PC-3 (cell line): ENCODE measurements around the gene GMPR. TPM values are rescaled to one million over a fixed set of nuclear protein-coding genes. Genes with fewer than 3 reads are reported as not detected.

Source experiments
- ATAC-seq: fragments of 200-7000 bp; cut with Tn5 transposase; 2 replicates; pipeline ENCODE4 v1.9.1; 2020; ENCODE audit warnings: mild to moderate bottlenecking, moderate library complexity
- BruUV-seq: library from RNA; stranded (reverse); fragments of 400-500 nt; replicated peaks from 2 replicates; lab custom pipeline; 2021; lab: Mats Ljungman, UMichigan
- CTCF ChIA-PET: fragments of 300-600 bp; sonication (Branson Sonifier 250); formaldehyde crosslinking; loops from one replicate; lab custom pipeline; 2022; ENCODE audit warnings: antibody characterized with exemption; lab: Charles Lee
- POLR2A ChIA-PET: fragments of 300-600 bp; sonication (Branson Sonifier 250); formaldehyde crosslinking; loops from one replicate; lab custom pipeline; 2022; ENCODE audit warnings: antibody characterized with exemption; ENCODE audit not compliant: unreplicated experiment; lab: Charles Lee
- DNase-seq: peaks from one replicate; pipeline ENCODE4 v3.0.0-alpha.2; 2015
- H2AFZ ChIP-seq: fragments of 300-600 bp; sonication (generic); 2 replicates; pipeline ENCODE4 v1.6.0; 2016; ENCODE audit warnings: antibody characterized with exemption, low read length
- H3F3A ChIP-seq: fragments of 300-600 bp; sonication (generic); one replicate; pipeline ENCODE4 v1.6.0; 2017; ENCODE audit warnings: antibody characterized with exemption, low read length, control low read depth, mild to moderate bottlenecking; ENCODE audit not compliant: unreplicated experiment
- H3K27ac ChIP-seq: fragments of 300-600 bp; sonication (generic); 2 replicates; pipeline ENCODE4 v1.5.1; 2016; ENCODE audit warnings: mild to moderate bottlenecking, low read length
- H3K27me3 ChIP-seq: fragments of 300-600 bp; sonication (generic); 2 replicates; pipeline ENCODE4 v1.6.1; 2016; ENCODE audit warnings: low read length, mixed read lengths
- H3K36me3 ChIP-seq: fragments of 300-600 bp; sonication (generic); 2 replicates; pipeline ENCODE4 v1.6.1; 2016; ENCODE audit warnings: low read depth, mixed run types, low read length, mixed read lengths
- H3K4me1 ChIP-seq: fragments of 300-600 bp; sonication (generic); 2 replicates; pipeline ENCODE4 v1.5.1; 2016; ENCODE audit warnings: low read length; ENCODE audit not compliant: insufficient read depth
- H3K4me2 ChIP-seq: fragments of 300-600 bp; sonication (generic); 2 replicates; pipeline ENCODE4 v1.6.0; 2016; ENCODE audit warnings: low read length
- H3K4me3 ChIP-seq: fragments of 300-600 bp; sonication (generic); 2 replicates; pipeline ENCODE4 v1.5.1; 2016; ENCODE audit warnings: mild to moderate bottlenecking, low read length, mixed read lengths
- H3K79me2 ChIP-seq: fragments of 300-600 bp; sonication (generic); 2 replicates; pipeline ENCODE4 v1.6.1; 2017; ENCODE audit warnings: low read length, mixed read lengths
- H3K9ac ChIP-seq: fragments of 300-600 bp; sonication (generic); 2 replicates; pipeline ENCODE4 v1.6.0; 2016; ENCODE audit warnings: mild to moderate bottlenecking, low read length
- H3K9me2 ChIP-seq: fragments of 300-600 bp; sonication (generic); replicated peaks from 2 replicates; pipeline ENCODE4 v1.6.1; 2016; ENCODE audit warnings: mixed run types, low read length, mixed read lengths
- H3K9me3 ChIP-seq: fragments of 300-600 bp; sonication (generic); 2 replicates; pipeline ENCODE4 v1.6.1; 2016; ENCODE audit warnings: low read length, mixed read lengths
- H4K20me1 ChIP-seq: fragments of 300-600 bp; sonication (generic); 2 replicates; pipeline ENCODE4 v1.6.1; 2016; ENCODE audit warnings: low read length, mixed read lengths
- CTCF ChIP-seq: fragments of 300-600 bp; sonication (generic); conservative IDR thresholded peaks from 2 replicates; pipeline ENCODE4 v1.5.1; 2017; ENCODE audit warnings: antibody characterized with exemption, low read depth, mild to moderate bottlenecking, low read length
- EZH2 ChIP-seq: fragments of 300-600 bp; sonication (generic); IDR thresholded peaks from one replicate; pipeline ENCODE4 v1.6.1; 2017; ENCODE audit warnings: antibody characterized with exemption, mild to moderate bottlenecking, low read length; ENCODE audit not compliant: unreplicated experiment
- EZH2phosphoT487 ChIP-seq: fragments of 300-600 bp; sonication (generic); IDR thresholded peaks from 2 replicates; pipeline ENCODE4 v1.6.1; 2018; ENCODE audit warnings: mild to moderate bottlenecking, antibody characterized with exemption, low read length, borderline replicate concordance
- intact Hi-C: fragments of 100-400 bp; cut with micrococcal nuclease; formaldehyde crosslinking; loops from 2 replicates; pipeline ENCODE4 v1.9.0; 2023
- total RNA-seq: library from RNA; depleted of rRNA; stranded (reverse); fragments of >200 nt; gene quantifications from 2 replicates; pipeline ENCODE4 v1.2.3, GENCODE V29; 2014

Gene GMPR
- total RNA-seq, 1 experiment from 2014 or later = 5.8 TPM

GRCh38 chr6:16217156-16217721, 21.1 kb upstream of the GMPR start:
- H3K4me3 ChIP-seq = no peak overlapping the region
- no peaks in the 10 kb centered on the region for H3F3A ChIP-seq
- no TSS peak for BruUV-seq
- CTCF ChIA-PET = no interaction called here
- ATAC-seq (no peak), DNase-seq (no peak)
- no peaks in the 10 kb centered on the region for H4K20me1 ChIP-seq
- H3K4me2 ChIP-seq = no peak overlapping the region
- no peak for TF ChIP-seq EZH2
- TF ChIP-seq EZH2phosphoT487 = no peak
- TF ChIP-seq CTCF = no peak
- H3K79me2 ChIP-seq = no peaks in the 10 kb centered on the region
- no peaks in the 10 kb centered on the region for H3K9me2 ChIP-seq
- no peaks in the 10 kb centered on the region for H3K27me3 ChIP-seq
- H3K4me1 ChIP-seq = peaks cover 12% of the 10 kb centered on the region
- no peak overlapping the region for H3K27ac ChIP-seq
- H3K9me3 ChIP-seq = no peaks in the 10 kb centered on the region
- intact Hi-C loops = no loop called here
- no peaks in the 10 kb centered on the region for H3K36me3 ChIP-seq
- no peak overlapping the region for H2AFZ ChIP-seq
- H3K9ac ChIP-seq = no peak overlapping the region
- POLR2A ChIA-PET = no interaction called here

GRCh38 chr6:16222826-16223225, 15.6 kb upstream of the GMPR start:
- no peak overlapping the region for H3K9ac ChIP-seq
- BruUV-seq = no TSS peak
- no peak overlapping the region for H3K27ac ChIP-seq
- no peak overlapping the region for H3K4me2 ChIP-seq
- H3K4me1 ChIP-seq = no peaks in the 10 kb centered on the region
- ChIA-PET CTCF (no interaction called here), POLR2A (no interaction called here)
- no peak overlapping the region for H2AFZ ChIP-seq
- H3K4me3 ChIP-seq = no peak overlapping the region
- DNase-seq = no peak
- intact Hi-C loops = loop anchor here (10.0 kb wide), 1 partner anchor 52 kb away; no protein-coding TSS in a partner anchor
- no peaks in the 10 kb centered on the region for H3K9me2 ChIP-seq
- no peaks in the 10 kb centered on the region for H3K27me3 ChIP-seq
- no peaks in the 10 kb centered on the region for H3K9me3 ChIP-seq
- no peaks in the 10 kb centered on the region for H4K20me1 ChIP-seq
- no peaks in the 10 kb centered on the region for H3F3A ChIP-seq
- ATAC-seq = no peak
- TF ChIP-seq EZH2phosphoT487 (no peak), EZH2 (no peak), CTCF (no peak)
- no peaks in the 10 kb centered on the region for H3K36me3 ChIP-seq
- H3K79me2 ChIP-seq = no peaks in the 10 kb centered on the region

- POLR2A ChIA-PET = interaction anchor here (0.5 kb wide), 1 partner anchor 23 kb away, joined by 7 read pairs; no protein-coding TSS in a partner anchor
- H3F3A ChIP-seq = no peaks in the 10 kb centered on the region
- no TSS peak for BruUV-seq
- CTCF ChIA-PET = no interaction called here
- no peaks in the 10 kb centered on the region for H3K4me1 ChIP-seq
- no peaks in the 10 kb centered on the region for H3K9me3 ChIP-seq
- H4K20me1 ChIP-seq = no peaks in the 10 kb centered on the region
- no peaks in the 10 kb centered on the region for H3K9me2 ChIP-seq
- no peak for ATAC-seq
- H3K4me3 ChIP-seq = no peak overlapping the region
- no peaks in the 10 kb centered on the region for H3K36me3 ChIP-seq
- H3K27ac ChIP-seq = no peak overlapping the region
- no peak overlapping the region for H3K4me2 ChIP-seq
- TF ChIP-seq EZH2phosphoT487 (no peak), CTCF (no peak), EZH2 (no peak)
- intact Hi-C loops = loop anchor here (10.0 kb wide), 1 partner anchor 51 kb away; no protein-coding TSS in a partner anchor
- no peaks in the 10 kb centered on the region for H3K79me2 ChIP-seq
- no peak overlapping the region for H2AFZ ChIP-seq
- H3K9ac ChIP-seq = no peak overlapping the region
- no peak for DNase-seq
- H3K27me3 ChIP-seq = no peaks in the 10 kb centered on the region
Measured at GRCh38 chr6:16223362-16223761, 15.0 kb upstream of the GMPR start.
